HL-60 (cell line): ENCODE results near the gene KIF5A. TPM values are rescaled to one million over a fixed set of nuclear protein-coding genes. Genes with fewer than 3 reads are reported as not detected.

ENCODE experiments used
- DNase-seq, 2 experiments: peaks; one replicate each; pipeline ENCODE4 v3.0.0-alpha.2; 2010 to 2020; ENCODE audit warnings: low read depth in 1 of 2, low spot score in 1 of 2
- H3K27ac ChIP-seq: fragments of 250-450 bp; sonication (Bioruptor Pico); replicated peaks from 2 replicates; pipeline ENCODE4 v1.5.1; 2020; ENCODE audit warnings: mild to moderate bottlenecking, moderate library complexity
- H3K27me3 ChIP-seq: fragments of 250-450 bp; sonication (Bioruptor Pico); 2 replicates; pipeline ENCODE4 v1.5.1; 2021; ENCODE audit warnings: mild to moderate bottlenecking, moderate library complexity; ENCODE audit not compliant: insufficient read depth, poor library complexity, severe bottlenecking
- H3K4me3 ChIP-seq: replicated peaks from 2 replicates; pipeline ENCODE4 v1.5.1; 2011; ENCODE audit warnings: mild to moderate bottlenecking, control low read depth, low read length; ENCODE audit not compliant: insufficient read depth
- CTCF ChIP-seq: IDR thresholded peaks from one replicate; pipeline ENCODE4 v1.5.1; 2011; ENCODE audit warnings: low read length, control low read depth, inconsistent platforms; ENCODE audit not compliant: insufficient read depth
- GABPA ChIP-seq: IDR thresholded peaks from 2 replicates; pipeline ENCODE4 v1.6.1; 2012; ENCODE audit warnings: low read depth
- POLR2AphosphoS5 ChIP-seq: IDR thresholded peaks from 2 replicates; pipeline ENCODE4 v1.6.1; 2012; ENCODE audit warnings: low read depth
- SPI1 ChIP-seq: IDR thresholded peaks from 2 replicates; pipeline ENCODE4 v1.6.1; 2012; ENCODE audit warnings: low read depth, mild to moderate bottlenecking, borderline replicate concordance
- microRNA-seq: library from miRNA; unstranded; fragments of <30 nt; microRNA quantifications from one replicate; pipeline ENCODE4, GENCODE V29; 2018
- TF ChIP-seq, protein P1 (sequence below): IDR thresholded peaks from 2 replicates; pipeline ENCODE4 v1.6.1; 2012; ENCODE audit warnings: low read depth; ENCODE audit not compliant: insufficient replicate concordance

The KIF5A gene

GRCh38 chr12:57631566-57632072, 81.8 kb downstream of the KIF5A start:
- Histone ChIP-seq H3K27ac (no peak overlapping the region), H3K4me3 (no peak overlapping the region), H3K27me3 (peaks cover 52% of the 10 kb centered on the region)
- DNase-seq: no peak
- TF ChIP-seq SPI1: no peak
- TF ChIP-seq, protein P1, sequence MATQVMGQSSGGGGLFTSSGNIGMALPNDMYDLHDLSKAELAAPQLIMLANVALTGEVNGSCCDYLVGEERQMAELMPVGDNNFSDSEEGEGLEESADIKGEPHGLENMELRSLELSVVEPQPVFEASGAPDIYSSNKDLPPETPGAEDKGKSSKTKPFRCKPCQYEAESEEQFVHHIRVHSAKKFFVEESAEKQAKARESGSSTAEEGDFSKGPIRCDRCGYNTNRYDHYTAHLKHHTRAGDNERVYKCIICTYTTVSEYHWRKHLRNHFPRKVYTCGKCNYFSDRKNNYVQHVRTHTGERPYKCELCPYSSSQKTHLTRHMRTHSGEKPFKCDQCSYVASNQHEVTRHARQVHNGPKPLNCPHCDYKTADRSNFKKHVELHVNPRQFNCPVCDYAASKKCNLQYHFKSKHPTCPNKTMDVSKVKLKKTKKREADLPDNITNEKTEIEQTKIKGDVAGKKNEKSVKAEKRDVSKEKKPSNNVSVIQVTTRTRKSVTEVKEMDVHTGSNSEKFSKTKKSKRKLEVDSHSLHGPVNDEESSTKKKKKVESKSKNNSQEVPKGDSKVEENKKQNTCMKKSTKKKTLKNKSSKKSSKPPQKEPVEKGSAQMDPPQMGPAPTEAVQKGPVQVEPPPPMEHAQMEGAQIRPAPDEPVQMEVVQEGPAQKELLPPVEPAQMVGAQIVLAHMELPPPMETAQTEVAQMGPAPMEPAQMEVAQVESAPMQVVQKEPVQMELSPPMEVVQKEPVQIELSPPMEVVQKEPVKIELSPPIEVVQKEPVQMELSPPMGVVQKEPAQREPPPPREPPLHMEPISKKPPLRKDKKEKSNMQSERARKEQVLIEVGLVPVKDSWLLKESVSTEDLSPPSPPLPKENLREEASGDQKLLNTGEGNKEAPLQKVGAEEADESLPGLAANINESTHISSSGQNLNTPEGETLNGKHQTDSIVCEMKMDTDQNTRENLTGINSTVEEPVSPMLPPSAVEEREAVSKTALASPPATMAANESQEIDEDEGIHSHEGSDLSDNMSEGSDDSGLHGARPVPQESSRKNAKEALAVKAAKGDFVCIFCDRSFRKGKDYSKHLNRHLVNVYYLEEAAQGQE: no peak
- TF ChIP-seq GABPA: no peak
- no peak for TF ChIP-seq CTCF
- TF ChIP-seq POLR2AphosphoS5: no peak

GRCh38 chr12:57632073-57632957, 82.5 kb downstream of the KIF5A start:
- H3K27me3 ChIP-seq: peaks cover 45% of the 10 kb centered on the region
- no peak for TF ChIP-seq POLR2AphosphoS5
- TF ChIP-seq, protein P1: no peak
- TF ChIP-seq GABPA: no peak
- no peak for TF ChIP-seq CTCF
- no peak for TF ChIP-seq SPI1
- DNase-seq: no peak
- H3K4me3 ChIP-seq: peak overlapping the region; percentile 42
- H3K27ac ChIP-seq: no peak overlapping the region

DNA sequence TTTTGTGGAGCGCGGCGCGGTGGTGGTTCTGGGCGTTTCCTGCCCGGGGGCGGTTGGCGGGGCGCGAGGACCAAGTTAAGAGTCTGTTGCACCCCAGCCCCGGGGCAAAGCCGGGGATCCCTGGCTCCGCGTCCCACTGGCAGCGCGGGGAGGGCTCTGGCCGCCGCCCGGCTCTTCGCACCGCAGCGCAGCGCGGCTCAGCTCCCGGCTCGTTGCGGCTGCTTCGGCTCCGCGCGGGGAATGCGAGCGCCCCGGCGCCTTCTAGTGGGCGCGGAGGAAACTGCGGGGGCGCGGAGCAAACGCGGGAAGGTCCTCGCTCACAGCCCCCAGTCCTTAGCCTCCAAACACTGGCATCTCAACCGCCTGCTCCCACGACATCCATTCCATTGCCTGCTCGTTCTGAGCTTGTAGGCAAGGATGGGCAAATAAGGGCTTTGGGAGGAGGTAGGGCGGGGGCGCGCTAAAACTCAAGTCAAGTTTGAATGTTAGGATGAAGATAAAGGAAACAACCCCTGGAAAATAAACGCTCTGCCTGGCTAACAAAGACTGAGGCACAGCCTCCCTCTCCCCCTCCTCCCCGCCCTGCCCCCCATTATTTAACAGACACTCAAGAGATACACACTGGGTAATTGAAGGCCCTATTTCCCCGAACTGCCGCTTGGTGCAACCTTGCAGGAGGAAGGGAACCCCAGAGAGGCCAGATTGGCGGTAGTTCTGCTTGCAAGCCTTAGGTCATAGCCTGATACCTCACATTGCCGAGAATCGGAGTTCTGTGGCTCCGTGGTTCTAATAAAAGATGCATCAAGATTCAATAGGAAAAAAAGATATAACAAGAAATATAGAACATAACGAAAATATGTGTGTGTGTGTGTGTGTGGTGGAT, 83.4 kb downstream of the KIF5A start, which contains the start of gene B4GALNT1:
B4GALNT1 (minus strand) TSS at position 244 of the 883 bp plus-strand sequence. CDS start 1,069 bp downstream, outside the sequence.
- peak in 1 of 2 experiments; percentile 61 for DNase-seq
- Histone ChIP-seq H3K27ac (no peak within 1 kb of the TSS), H3K27me3 (peaks cover 36% of the 10 kb centered on the region), H3K4me3 (peak within 1 kb of the TSS; percentile 42)
- TF ChIP-seq POLR2AphosphoS5 (no peak), CTCF (peak; percentile 76)

Small RNAs within 50 kb of the gene (microRNA-seq; reads per million reads assigned to microRNA genes)
- 5.7 reads per million, percentile 17 among the genes with 10 or more reads in this experiment for gene MIR616
- gene MIR6758: not detected
